H9 (cell line): Measurements from ENCODE around the gene CDYL2. TPM values are rescaled to one million over a fixed set of nuclear protein-coding genes. Genes with fewer than 3 reads are reported as not detected.

Source experiments
- DNase-seq: peaks from one replicate; pipeline ENCODE4 v3.0.0-alpha.2; 2017
- H2AFZ ChIP-seq: one replicate; pipeline ENCODE4 v1.6.1; 2013; ENCODE audit warnings: mild to moderate bottlenecking, low read length, control low read depth, moderate library complexity
- H2AK5ac ChIP-seq: 2 replicates; pipeline ENCODE4 v1.6.1; 2013; ENCODE audit warnings: low read length, control low read depth, mixed read lengths; ENCODE audit not compliant: insufficient read length
- H2BK120ac ChIP-seq: one replicate; pipeline ENCODE4 v1.6.1; 2013; ENCODE audit warnings: low read depth, mild to moderate bottlenecking, low read length, control low read depth, inconsistent platforms; ENCODE audit not compliant: poor library complexity, severe bottlenecking
- H2BK12ac ChIP-seq: 2 replicates; pipeline ENCODE4 v1.6.1; 2013; ENCODE audit warnings: low read length, control low read depth, mixed read lengths, low read depth; ENCODE audit not compliant: insufficient read length
- H2BK15ac ChIP-seq: 2 replicates; pipeline ENCODE4 v1.6.1; 2013; ENCODE audit warnings: low read depth, low read length, control low read depth
- H2BK20ac ChIP-seq: one replicate; pipeline ENCODE4 v1.6.1; 2013; ENCODE audit warnings: low read depth, mild to moderate bottlenecking, low read length, control low read depth, inconsistent platforms; ENCODE audit not compliant: poor library complexity, severe bottlenecking
- H2BK5ac ChIP-seq: 2 replicates; pipeline ENCODE4 v1.6.1; 2013; ENCODE audit warnings: low read length, control low read depth, mixed read lengths; ENCODE audit not compliant: insufficient read length
- H3K14ac ChIP-seq: 2 replicates; pipeline ENCODE4 v1.6.1; 2013; ENCODE audit warnings: low read length, control low read depth; ENCODE audit not compliant: insufficient read depth
- H3K18ac ChIP-seq: 2 replicates; pipeline ENCODE4 v1.6.1; 2013; ENCODE audit warnings: low read depth, mild to moderate bottlenecking, mixed read lengths, low read length, control low read depth; ENCODE audit not compliant: insufficient read length
- H3K23ac ChIP-seq: 2 replicates; pipeline ENCODE4 v1.6.1; 2013; ENCODE audit warnings: low read length, control low read depth, mixed read lengths, low read depth; ENCODE audit not compliant: insufficient read length
- H3K23me2 ChIP-seq: 2 replicates; pipeline ENCODE4 v1.6.1; 2013; ENCODE audit warnings: low read depth, mild to moderate bottlenecking, mixed read lengths, low read length, control low read depth; ENCODE audit not compliant: insufficient read length, poor library complexity, severe bottlenecking
- H3K27ac ChIP-seq: 2 replicates; pipeline ENCODE4 v1.5.1; 2013; ENCODE audit warnings: low read length, control low read depth, mixed read lengths, low read depth; ENCODE audit not compliant: insufficient read length
- H3K27me3 ChIP-seq: 2 replicates; pipeline ENCODE4 v1.6.1; 2013; ENCODE audit warnings: low read length, control low read depth, inconsistent platforms; ENCODE audit not compliant: insufficient read depth
- H3K4ac ChIP-seq: 2 replicates; pipeline ENCODE4 v1.6.1; 2013; ENCODE audit warnings: low read depth, mild to moderate bottlenecking, control low read depth, inconsistent platforms, low read length, moderate library complexity
- H3K4me1 ChIP-seq: 2 replicates; pipeline ENCODE4 v1.6.1; 2013; ENCODE audit warnings: low read length, control low read depth, inconsistent platforms; ENCODE audit not compliant: insufficient read depth
- H3K4me2 ChIP-seq: 2 replicates; pipeline ENCODE4 v1.6.1; 2013; ENCODE audit warnings: low read length, control low read depth, mixed read lengths; ENCODE audit not compliant: insufficient read length, insufficient read depth
- H3K56ac ChIP-seq: 2 replicates; pipeline ENCODE4 v1.6.1; 2013; ENCODE audit warnings: low read depth, mild to moderate bottlenecking, mixed read lengths, low read length, control low read depth; ENCODE audit not compliant: insufficient read length
- H3K79me1 ChIP-seq: 2 replicates; pipeline ENCODE4 v1.6.1; 2013; ENCODE audit warnings: low read depth, mild to moderate bottlenecking, moderate library complexity, low read length, control low read depth, inconsistent platforms; ENCODE audit not compliant: insufficient read depth, poor library complexity, severe bottlenecking
- H3K79me2 ChIP-seq: 2 replicates; pipeline ENCODE4 v1.6.1; 2013; ENCODE audit warnings: low read length, control low read depth, inconsistent platforms; ENCODE audit not compliant: insufficient read depth
- H3K9ac ChIP-seq: 2 replicates; pipeline ENCODE4 v1.6.1; 2013; ENCODE audit warnings: low read length, control low read depth, mixed read lengths; ENCODE audit not compliant: insufficient read length; ENCODE audit errors: extremely low read depth
- H3K9me3 ChIP-seq: one replicate; pipeline ENCODE4 v1.6.1; 2013; ENCODE audit warnings: low read depth, low read length, inconsistent platforms; ENCODE audit not compliant: control insufficient read depth
- H3T11ph ChIP-seq: one replicate; pipeline ENCODE4 v1.6.1; 2013; ENCODE audit warnings: mild to moderate bottlenecking, low read length, control low read depth, inconsistent platforms
- H4K20me1 ChIP-seq: one replicate; pipeline ENCODE4 v1.6.1; 2013; ENCODE audit not compliant: control insufficient read depth, insufficient read length, insufficient read depth
- H4K5ac ChIP-seq: 2 replicates; pipeline ENCODE4 v1.6.1; 2013; ENCODE audit warnings: low read depth, mild to moderate bottlenecking, mixed read lengths, low read length, control low read depth; ENCODE audit not compliant: insufficient read length
- H4K8ac ChIP-seq: replicated peaks from 2 replicates; pipeline ENCODE4 v1.6.1; 2013; ENCODE audit warnings: low read length, control low read depth, mixed read lengths, low read depth; ENCODE audit not compliant: insufficient read length
- H4K91ac ChIP-seq: 2 replicates; pipeline ENCODE4 v1.6.1; 2013; ENCODE audit warnings: low read depth, mild to moderate bottlenecking, moderate library complexity, mixed read lengths, low read length, control low read depth; ENCODE audit not compliant: insufficient read length
- H3K27ac Mint-ChIP-seq, 3 experiments: 2 replicates in 2 of 3; 3 replicates in 1 of 3; pipeline ENCODE4 v1.8.0; 2020 to 2021; ENCODE audit warnings: mixed read lengths in 3 of 3, mild to moderate bottlenecking in 1 of 3, moderate library complexity in 1 of 3
- H3K27me3 Mint-ChIP-seq: 2 replicates; pipeline ENCODE4 v1.8.0; 2021; ENCODE audit warnings: low read depth, mild to moderate bottlenecking, moderate library complexity, mixed read lengths
- H3K36me3 Mint-ChIP-seq, 3 experiments: 2 replicates in 2 of 3; 3 replicates in 1 of 3; pipeline ENCODE4 v1.8.0; 2020 to 2021; ENCODE audit warnings: low read depth in 3 of 3, mixed read lengths in 3 of 3; ENCODE audit not compliant: insufficient read depth in 1 of 3
- H3K4me1 Mint-ChIP-seq, 2 experiments: 2 replicates each; pipeline ENCODE4 v1.8.0; 2020; ENCODE audit warnings: mixed read lengths in 2 of 2
- H3K4me3 Mint-ChIP-seq, 2 experiments: 2 replicates in 1 of 2; 3 replicates in 1 of 2; pipeline ENCODE4 v1.8.0; 2020 to 2021; ENCODE audit warnings: mild to moderate bottlenecking in 2 of 2, mixed read lengths in 2 of 2, moderate library complexity in 1 of 2
- H3K9me3 Mint-ChIP-seq, 2 experiments: 2 replicates in 1 of 2; 3 replicates in 1 of 2; pipeline ENCODE4 v1.8.0; 2020; ENCODE audit warnings: mild to moderate bottlenecking in 2 of 2, mixed read lengths in 2 of 2, moderate library complexity in 1 of 2
- CTCF ChIP-seq: fragments of 200-600 bp; sonication (generic); conservative IDR thresholded peaks from 3 replicates; pipeline ENCODE4 v1.8.0; 2021; ENCODE audit warnings: antibody characterized with exemption, mild to moderate bottlenecking
- WGBS: extraction: QIAGEN DNeasy Blood & Tissue Kit; methylation state at CpG from one replicate; pipeline ENCODE4 v1.1.7; 2013; ENCODE audit warnings: missing lambda C conversion rate, low lambda C conversion rate, mixed read lengths; ENCODE audit not compliant: insufficient read length; ENCODE audit errors: extremely low coverage; 5-methylcytosine and 5-hydroxymethylcytosine counted together
- total RNA-seq: library from RNA; stranded (reverse); gene quantifications from 2 replicates; pipeline ENCODE4 v1.2.1, GENCODE V29; 2021

CDYL2 gene
- total RNA-seq, 1 experiment from 2014 or later, result 4.2 TPM

- Histone ChIP-seq H2BK12ac (no peak overlapping the region), H4K8ac (no peak overlapping the region), H2BK120ac (no peak overlapping the region)
Measured at GRCh38 chr16:80695020-80695419, 109.4 kb downstream of the CDYL2 start.

More at GRCh38 chr16:80695020-80695419, 109.4 kb downstream of the CDYL2 start:
- peaks cover 18% of the 10 kb centered on the region for H3K27me3 Mint-ChIP-seq
- Histone ChIP-seq H3K14ac (no peak overlapping the region), H2BK15ac (no peak overlapping the region), H2BK5ac (no peak overlapping the region), H3K9me3 (no peaks in the 10 kb centered on the region), H4K91ac (no peak overlapping the region), H2BK20ac (no peak overlapping the region), H3K23ac (no peak overlapping the region), H4K20me1 (no peaks in the 10 kb centered on the region), H3K18ac (no peak overlapping the region), H3K27ac (no peak overlapping the region), H2AFZ (no peak overlapping the region), H4K5ac (no peak overlapping the region), H3K4me2 (no peak overlapping the region), H3K9ac (no peak overlapping the region), H3T11ph (no peak overlapping the region), H3K56ac (no peak overlapping the region), H3K79me1 (no peaks in the 10 kb centered on the region), H3K23me2 (no peaks in the 10 kb centered on the region), H3K27me3 (no peaks in the 10 kb centered on the region), H3K4me1 (no peaks in the 10 kb centered on the region), H3K79me2 (no peaks in the 10 kb centered on the region), H3K4ac (no peak overlapping the region), H2AK5ac (no peak overlapping the region)
- no peak for TF ChIP-seq CTCF
- H3K9me3 Mint-ChIP-seq, result no peaks in the 10 kb centered on the region
- DNase-seq, result no peak
- H3K36me3 Mint-ChIP-seq, result no peaks in the 10 kb centered on the region
- no peak overlapping the region for H3K4me3 Mint-ChIP-seq
- no peak overlapping the region for H3K27ac Mint-ChIP-seq
- no CpG with 5 or more reads among the region's 2 CpGs for WGBS
- H3K4me1 Mint-ChIP-seq, result peaks cover 6 to 7% of the 10 kb centered on the region in 2 experiments
